ENCODE results near the gene KIAA1549. TPM values are rescaled to one million over a fixed set of nuclear protein-coding genes. Genes with fewer than 3 reads are reported as not detected.

The KIAA1549 gene
- total RNA-seq, 1 experiment from 2014 or later, result 14.1 TPM

GRCh38 chr7:138869353-138869752 is 111.8 kb downstream of the KIAA1549 start:
- in situ Hi-C loops (cut with HindIII; ENCODE audit: low pct_unique_long_range_greater_than_20kb, low sequenced_read_pairs) (no loop called here), intact Hi-C loops (cut with micrococcal nuclease; ENCODE audit: unreplicated experiment) (no loop called here)
- H3K4me1 ChIP-seq (ENCODE audit: control insufficient read depth, insufficient read depth, low read length), result no peaks in the 10 kb centered on the region
- ChIA-PET POLR2A (no interaction called here), CTCF (no interaction called here)
- H3K36me3 ChIP-seq (ENCODE audit: control insufficient read depth, insufficient read depth, low read length), result no peaks in the 10 kb centered on the region
- TF ChIP-seq POLR2AphosphoS5 (IDR thresholded peaks at IDR 0.05; ENCODE audit: low read depth, low read length), result no peak
- no peak for TF ChIP-seq CTCF (IDR thresholded peaks at IDR 0.05)
- no peak for TF ChIP-seq TCF7L2 (IDR thresholded peaks at IDR 0.05; ENCODE audit: low read depth, low read length)
- no peak for TF ChIP-seq REST (IDR thresholded peaks at IDR 0.05; ENCODE audit: insufficient read depth in 1 of 2, low read depth in 2 of 2, low read length in 1 of 2)
- TF ChIP-seq SIN3A (IDR thresholded peaks at IDR 0.05; ENCODE audit: borderline replicate concordance, insufficient read depth, low read depth, low read length), result no peak
- no peaks in the 10 kb centered on the region for H3K27me3 ChIP-seq (ENCODE audit: control insufficient read depth, insufficient read depth, low read length)
- no peaks in the 10 kb centered on the region for H3K9me3 ChIP-seq (ENCODE audit: control insufficient read depth, insufficient read depth, low read depth, low read length)
- no peak overlapping the region for H3K4me3 ChIP-seq (ENCODE audit: low read depth in 2 of 2, low read length in 2 of 2)
- no TSS peak for BruUV-seq (replicated peaks)
- DNase-seq (ENCODE audit: low read depth, low spot score), result no peak
- H3K27ac ChIP-seq (ENCODE audit: low read length), result no peak overlapping the region
- no peak for ATAC-seq

GRCh38 chr7:138868711-138869110 is 112.5 kb downstream of the KIAA1549 start:
- H3K36me3 ChIP-seq (ENCODE audit: control insufficient read depth, insufficient read depth, low read length), result no peaks in the 10 kb centered on the region
- ATAC-seq, result 0 out of 2 replicates have a peak, but pooled peaks have one; percentile 18
- ChIA-PET POLR2A (no interaction called here), CTCF (no interaction called here)
- no peak for DNase-seq (ENCODE audit: low read depth, low spot score)
- no peaks in the 10 kb centered on the region for H3K27me3 ChIP-seq (ENCODE audit: control insufficient read depth, insufficient read depth, low read length)
- no peak overlapping the region for H3K4me3 ChIP-seq (ENCODE audit: low read depth in 2 of 2, low read length in 2 of 2)
- H3K27ac ChIP-seq (ENCODE audit: low read length), result no peak overlapping the region
- no peaks in the 10 kb centered on the region for H3K4me1 ChIP-seq (ENCODE audit: control insufficient read depth, insufficient read depth, low read length)
- H3K9me3 ChIP-seq (ENCODE audit: control insufficient read depth, insufficient read depth, low read depth, low read length), result no peaks in the 10 kb centered on the region
- in situ Hi-C loops (cut with HindIII; ENCODE audit: low pct_unique_long_range_greater_than_20kb, low sequenced_read_pairs) (no loop called here), intact Hi-C loops (cut with micrococcal nuclease; ENCODE audit: unreplicated experiment) (no loop called here)
- BruUV-seq (replicated peaks), result no TSS peak
- TF ChIP-seq REST (IDR thresholded peaks at IDR 0.05; ENCODE audit: insufficient read depth in 1 of 2, low read depth in 2 of 2, low read length in 1 of 2), result no peak
- TF ChIP-seq POLR2AphosphoS5 (IDR thresholded peaks at IDR 0.05; ENCODE audit: low read depth, low read length), result no peak
- TF ChIP-seq SIN3A (IDR thresholded peaks at IDR 0.05; ENCODE audit: borderline replicate concordance, insufficient read depth, low read depth, low read length), result no peak
- no peak for TF ChIP-seq TCF7L2 (IDR thresholded peaks at IDR 0.05; ENCODE audit: low read depth, low read length)
- no peak for TF ChIP-seq CTCF (IDR thresholded peaks at IDR 0.05)
